CD4-positive, alpha-beta T cell treated with Interferon alpha-2 for 1 hour (primary cell): ENCODE results near the gene EHD1.
"Not testable (repeated sequence)": the region's sequence is repeated elsewhere in the genome, so short reads cannot be mapped to it uniquely, and the experiment has no call there.

Experiments used
- DNase-seq, 2 donors: peaks; one replicate each; pipeline ENCODE4 v3.0.0-alpha.2; 2020 to 2022

EHD1 gene

DNA sequence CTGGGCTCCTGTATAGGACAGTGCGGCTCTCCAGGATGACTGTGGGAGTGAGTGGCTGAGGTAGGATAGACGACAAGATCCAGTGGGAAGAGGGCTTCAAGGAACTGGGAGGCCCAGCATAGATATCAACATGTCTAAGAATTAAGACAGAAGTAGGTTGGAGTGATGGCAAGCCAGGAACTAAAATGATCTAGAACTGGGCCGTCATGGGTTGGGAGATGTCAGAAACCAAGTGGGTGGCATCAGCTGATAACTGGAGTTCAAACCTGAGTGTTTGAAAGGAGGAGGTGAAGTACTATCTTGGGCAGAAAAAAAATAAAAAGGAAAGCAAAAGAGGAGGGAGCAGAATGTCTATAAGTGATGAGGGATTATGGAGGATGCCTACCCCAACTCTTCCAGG lies 60.9 kb downstream of the EHD1 start:
- no peak for DNase-seq

- DNase-seq, result not testable (repeated sequence)
Measured at GRCh38 chr11:64815433-64815832, 63.0 kb downstream of the EHD1 start.

DNA sequence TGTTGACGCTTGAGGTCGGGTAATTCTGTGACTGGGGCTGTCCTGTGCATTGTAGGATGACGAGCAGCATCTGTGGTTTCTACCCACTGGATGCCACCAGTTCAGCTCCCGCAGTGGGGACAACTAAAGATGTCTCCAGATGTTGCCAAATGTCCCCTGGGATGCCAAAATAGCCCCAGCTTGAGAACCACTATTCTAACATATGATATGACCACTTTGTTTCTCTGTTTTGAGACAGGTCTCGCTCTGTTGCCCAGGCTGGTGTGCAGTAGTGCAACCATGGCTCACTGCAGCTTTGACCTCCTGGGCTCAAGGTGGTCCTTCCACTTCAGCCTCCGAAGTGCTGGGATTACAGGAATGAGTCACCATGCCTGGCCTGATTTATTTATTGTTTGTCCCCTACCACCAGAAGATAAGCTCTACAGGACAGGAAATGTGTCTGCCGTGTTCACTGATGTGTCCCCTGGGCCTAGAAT lies 63.7 kb downstream of the EHD1 start:
- DNase-seq, result no peak

DNA sequence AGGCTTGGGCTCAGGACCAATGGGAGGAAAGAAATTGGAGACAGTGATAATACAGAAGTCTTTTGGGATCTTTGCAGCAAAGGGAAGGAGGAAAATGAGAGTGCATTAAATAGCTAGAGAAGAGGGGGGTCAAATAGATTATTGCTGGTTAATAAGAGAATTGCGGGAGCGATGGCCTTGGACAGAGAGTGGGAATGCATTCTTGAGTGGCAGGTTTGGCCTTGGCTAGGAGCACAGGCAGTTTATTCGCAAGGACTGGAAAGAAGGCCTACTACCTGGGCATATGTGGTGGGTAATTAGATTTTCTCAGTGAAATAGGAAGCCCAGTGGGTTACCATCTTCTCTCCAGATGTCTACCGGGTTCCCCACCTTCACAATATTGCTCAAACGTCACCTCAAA lies 64.6 kb downstream of the EHD1 start:
- no peak for DNase-seq

DNA sequence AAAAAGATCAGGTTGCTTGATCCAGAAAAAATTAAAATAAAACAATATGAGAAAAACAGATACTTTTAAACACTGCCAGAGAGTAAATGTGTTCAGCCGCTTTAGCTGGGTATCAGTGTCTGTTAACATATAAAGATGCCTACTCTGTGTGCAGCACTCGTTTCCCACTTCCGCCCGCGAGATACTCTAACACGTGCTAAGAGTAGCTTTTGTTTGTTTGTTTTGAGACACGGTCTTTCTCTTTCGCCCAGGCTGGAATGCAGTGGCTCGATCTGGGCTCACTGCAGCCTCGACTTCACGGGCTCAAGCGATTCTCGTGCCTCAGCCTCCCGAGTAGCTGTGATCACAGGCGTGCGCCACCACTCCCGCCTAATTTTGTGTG lies 67.5 kb downstream of the EHD1 start:
- peak; percentile 25 to 63 for DNase-seq

GRCh38 chr11:64810271-64810890 lies 68.0 kb downstream of the EHD1 start, which contains the start of gene MEN1:
MEN1 (minus strand) TSS chr11:64810551; CDS start chr11:64810109, 442 bp downstream.
- peak; percentile 75 to 81 for DNase-seq

DNA sequence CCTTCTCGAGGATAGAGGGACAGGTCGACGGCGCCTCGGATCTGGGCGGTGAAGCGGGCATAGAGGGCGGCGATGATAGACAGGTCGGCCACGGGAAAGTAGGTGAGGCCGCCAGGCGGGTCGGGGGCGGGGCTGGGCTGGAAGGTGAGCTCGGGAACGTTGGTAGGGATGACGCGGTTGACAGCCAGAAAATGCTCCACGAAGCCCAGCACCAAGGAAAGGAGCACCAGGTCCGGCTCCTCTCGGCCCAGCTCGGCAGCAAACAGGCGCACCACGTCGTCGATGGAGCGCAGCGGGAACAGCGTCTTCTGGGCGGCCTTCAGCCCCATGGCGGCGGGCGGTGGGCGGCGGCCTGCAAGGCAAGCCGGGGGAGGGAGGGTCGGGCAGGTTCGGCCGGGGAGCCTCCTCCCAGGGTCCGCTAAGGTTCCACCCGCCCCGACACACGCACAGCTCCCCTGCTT lies 68.6 kb downstream of the EHD1 start:
- DNase-seq, result peak in 1 of 2 donors; percentile 23

- DNase-seq, result no peak
Measured at GRCh38 chr11:64805481-64805880, 72.9 kb downstream of the EHD1 start.

DNA sequence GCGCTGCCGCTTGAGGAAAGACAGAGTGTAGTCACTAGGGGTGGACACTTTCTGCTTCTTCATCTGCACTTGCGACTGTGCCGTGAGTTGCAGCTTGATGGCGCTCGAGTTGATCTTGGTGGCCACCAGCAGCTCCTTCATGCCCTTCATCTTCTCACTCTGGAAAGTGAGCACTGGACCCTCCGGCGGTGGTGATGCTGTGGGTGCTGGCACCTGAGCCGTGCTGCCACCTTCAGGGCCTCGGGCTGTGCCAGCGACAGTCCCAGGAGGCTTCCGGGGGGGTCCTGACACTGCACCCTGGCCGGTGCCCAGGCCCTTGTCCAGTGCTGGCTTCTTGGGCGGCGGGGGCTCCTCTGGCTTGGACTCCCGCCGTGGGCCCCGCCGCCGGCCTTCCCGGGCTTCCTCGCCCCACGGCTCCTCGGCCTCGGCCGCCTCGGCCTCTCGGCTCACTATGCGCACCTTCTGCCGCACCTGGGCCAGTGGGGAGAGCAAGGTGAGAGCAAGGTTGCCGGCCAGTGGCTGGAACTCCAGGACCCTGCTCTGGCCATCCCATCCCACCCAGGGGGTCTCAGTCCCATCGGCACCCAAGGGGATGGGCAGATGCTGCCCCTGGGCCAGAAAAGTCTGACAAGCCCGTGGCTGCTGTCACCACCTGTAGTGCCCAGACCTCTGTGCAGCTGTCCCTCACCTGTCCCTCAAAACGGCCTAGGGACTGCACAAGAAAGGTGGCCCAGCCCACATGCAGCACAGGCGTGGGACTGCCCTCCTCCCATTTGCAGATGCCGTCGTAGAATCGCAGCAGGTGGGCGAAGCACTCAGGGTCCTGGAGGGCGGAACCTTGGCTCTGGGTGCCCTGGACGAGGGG lies 73.8 kb downstream of the EHD1 start:
- no peak for DNase-seq

GRCh38 chr11:64803846-64804345 lies 74.5 kb downstream of the EHD1 start:
- peak in 1 of 2 donors; percentile 26 for DNase-seq

GRCh38 chr11:64803158-64803845 lies 75.1 kb downstream of the EHD1 start, which contains the start of gene MAP4K2:
MAP4K2 (minus strand) TSS chr11:64803214; CDS start chr11:64803149, 65 bp downstream.
- DNase-seq, result peak; percentile 86 to 92

GRCh38 chr11:64802370-64803157 lies 75.9 kb downstream of the EHD1 start:
- DNase-seq, result peak; percentile 37 to 51
